ENCODE measurements around the gene MPC1.

DNA sequence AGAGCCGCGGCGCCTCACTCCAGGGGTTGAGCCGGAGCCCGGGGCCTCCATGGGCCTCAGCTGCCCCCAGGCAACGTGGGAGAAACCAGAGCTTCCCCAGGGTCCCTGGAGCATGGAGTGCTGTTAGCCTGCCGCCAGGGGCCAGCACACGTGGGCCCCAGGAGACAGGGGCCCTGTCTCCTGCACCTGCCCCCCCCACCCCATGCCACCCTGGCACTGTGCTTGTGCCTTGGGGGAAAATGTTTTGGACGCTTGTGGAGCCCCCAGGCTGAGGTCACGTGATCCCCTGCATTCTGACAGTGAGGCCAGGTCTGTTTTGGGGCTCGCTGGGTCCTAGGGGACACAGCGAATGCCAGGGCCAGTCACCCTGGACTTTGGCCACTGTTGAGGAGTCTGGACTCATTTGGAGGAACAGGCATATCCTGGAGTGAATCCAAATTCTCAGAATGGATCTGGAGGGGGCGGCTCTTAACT is 30.2 kb upstream of the MPC1 start:
- no peak for TF ChIP-seq CTCF (IDR thresholded peaks at IDR 0.05)
- TF ChIP-seq POLR2A (IDR thresholded peaks at IDR 0.05), result no peak
- TF ChIP-seq POLR2AphosphoS5 (IDR thresholded peaks at IDR 0.05), result no peak
- no peak for TF ChIP-seq EP300 (IDR thresholded peaks at IDR 0.05; ENCODE audit: low read depth)

Data from transverse colon (tissue), 4 donors.